ENCODE results near the gene SLC7A7. TPM values are rescaled to one million over a fixed set of nuclear protein-coding genes. Genes with fewer than 3 reads are reported as not detected.
"Not testable (repeated sequence)": the region's sequence is repeated elsewhere in the genome, so short reads cannot be mapped to it uniquely, and the experiment has no call there.

The SLC7A7 gene
- total and polyA plus RNA-seq, 5 donors = 3.1 to 13.6 (median 7.5) TPM

DNA sequence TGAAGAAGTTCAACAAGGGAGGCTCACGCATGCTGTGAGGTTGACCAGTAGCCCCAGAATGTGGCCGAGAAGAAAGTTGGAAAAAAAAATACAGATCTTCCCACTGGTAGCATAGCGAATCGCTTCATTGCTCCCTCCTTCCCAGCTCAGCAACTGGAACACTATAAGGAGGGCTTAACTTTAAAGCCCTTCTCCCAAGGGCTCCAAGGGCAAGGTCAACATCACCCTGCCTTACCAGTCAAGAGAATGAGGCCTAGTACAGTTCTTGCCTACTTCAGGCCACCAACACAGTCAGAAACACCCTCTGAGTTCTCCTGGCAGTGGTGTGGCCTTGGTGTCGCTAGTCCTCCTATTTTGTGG, 34.3 kb downstream of the SLC7A7 start:
- ATAC-seq = no peak
- WGBS = 88% methylated on average over 5 of the region's 5 CpGs
- H3K9me3 ChIP-seq (ENCODE audit: control insufficient read depth, low read length) = no peaks in the 10 kb centered on the region

DNA sequence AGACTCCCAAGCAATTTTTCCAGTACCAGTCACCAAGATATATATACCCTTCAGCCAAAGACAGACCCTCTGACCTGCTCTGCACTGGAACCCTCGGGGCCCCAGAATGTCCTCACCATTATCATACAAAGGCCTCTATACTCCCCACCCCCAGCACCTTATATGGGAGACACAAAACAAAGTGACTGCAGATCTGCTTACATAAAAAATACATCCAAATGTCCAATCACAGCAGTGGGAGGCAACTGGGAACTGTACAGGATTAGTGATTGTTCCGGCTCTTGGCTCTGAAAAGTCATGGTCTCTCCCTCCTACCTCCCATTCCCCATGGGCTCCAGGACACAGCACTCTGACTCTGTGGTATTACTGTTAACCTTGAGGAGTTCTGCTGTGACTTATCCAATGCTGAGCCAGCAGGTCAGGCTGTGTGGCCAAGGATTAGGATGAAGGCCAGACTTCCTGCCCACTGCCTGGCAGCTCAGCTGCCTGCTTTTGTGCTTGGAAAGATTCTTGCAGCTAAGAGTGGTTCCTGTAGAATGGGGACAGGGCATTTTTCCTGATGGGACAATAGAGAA, 35.0 kb downstream of the SLC7A7 start:
- WGBS = 62% methylated on average over 2 of the region's 2 CpGs
- Histone ChIP-seq H3K4me3 (ENCODE audit: low read length) (no peak overlapping the region), H3K27me3 (ENCODE audit: control insufficient read depth, insufficient read depth) (no peaks in the 10 kb centered on the region), H3K4me1 (ENCODE audit: control insufficient read depth, insufficient read depth, low read length) (no peaks in the 10 kb centered on the region), H3K9me3 (ENCODE audit: control insufficient read depth, low read length) (no peaks in the 10 kb centered on the region), H3K27ac (ENCODE audit: low read length) (no peak overlapping the region)
- DNase-seq (no peak), ATAC-seq (peak in 1 of 2 donors; percentile 33)
- intact Hi-C loops (cut with DNase I) = no loop called here

More for the DNA sequence above, 34.3 kb downstream of the SLC7A7 start:
- intact Hi-C loops (cut with DNase I) = no loop called here
- Histone ChIP-seq H3K4me3 (ENCODE audit: low read length) (no peak overlapping the region), H3K27me3 (ENCODE audit: control insufficient read depth, insufficient read depth) (no peaks in the 10 kb centered on the region), H3K4me1 (ENCODE audit: control insufficient read depth, insufficient read depth, low read length) (no peaks in the 10 kb centered on the region), H3K27ac (ENCODE audit: low read length) (no peak overlapping the region)
- DNase-seq = no peak

DNA sequence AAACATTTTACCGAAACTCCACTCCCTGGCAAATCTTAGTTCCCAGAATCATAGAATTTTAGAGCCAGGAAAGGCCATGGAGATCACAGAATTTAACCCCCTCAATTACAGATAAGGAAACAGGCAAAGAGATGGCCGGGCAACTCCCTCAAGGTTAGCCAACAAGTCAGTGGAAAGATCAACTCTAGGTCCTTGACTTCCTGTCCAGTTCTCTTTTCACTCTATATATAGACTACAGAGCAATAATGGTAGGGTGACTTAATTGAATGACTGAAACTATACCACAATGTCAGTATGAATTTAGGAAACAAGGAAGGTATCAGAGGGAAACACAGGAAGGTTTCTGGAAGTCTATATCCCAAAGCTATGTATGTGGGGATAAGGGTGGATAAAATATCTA, 37.2 kb downstream of the SLC7A7 start:
- ATAC-seq = peak in 1 of 2 donors; percentile 37
- Histone ChIP-seq H3K9me3 (ENCODE audit: control insufficient read depth, low read length) (no peaks in the 10 kb centered on the region), H3K4me3 (ENCODE audit: low read length) (no peak overlapping the region), H3K4me1 (ENCODE audit: control insufficient read depth, insufficient read depth, low read length) (no peaks in the 10 kb centered on the region), H3K27ac (ENCODE audit: low read length) (no peak overlapping the region), H3K27me3 (ENCODE audit: control insufficient read depth, insufficient read depth) (no peaks in the 10 kb centered on the region)
- intact Hi-C loops (cut with DNase I) = no loop called here
- WGBS = 71% methylated on average over 2 of the region's 2 CpGs
- DNase-seq = no peak

DNA sequence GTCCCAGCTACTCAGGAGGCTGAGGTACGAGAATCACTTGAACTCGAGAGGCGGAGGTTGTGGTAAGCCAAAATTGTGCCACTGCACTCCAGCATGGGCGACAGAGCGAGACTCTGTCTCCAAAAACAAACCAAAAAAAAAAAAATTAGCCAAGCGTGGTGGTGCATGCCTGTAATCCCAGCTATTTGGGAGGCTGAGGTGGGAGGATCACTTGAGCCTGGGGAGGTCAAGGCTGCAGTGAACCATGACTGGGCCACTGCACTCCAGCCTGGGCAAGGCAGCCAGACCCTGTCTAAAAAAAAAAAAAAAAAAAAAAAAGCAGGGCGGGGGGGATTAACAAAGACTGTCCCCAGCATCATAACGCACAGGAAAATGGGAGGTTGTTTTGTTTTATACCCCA, 38.4 kb downstream of the SLC7A7 start:
- 96% methylated on average over 8 of the region's 8 CpGs for WGBS
- H3K27ac ChIP-seq (ENCODE audit: low read length); H3K4me3 ChIP-seq (ENCODE audit: low read length); ATAC-seq; intact Hi-C loops (cut with DNase I); H3K4me1 ChIP-seq (ENCODE audit: control insufficient read depth, insufficient read depth, low read length); H3K27me3 ChIP-seq (ENCODE audit: control insufficient read depth, insufficient read depth); H3K9me3 ChIP-seq (ENCODE audit: control insufficient read depth, low read length); DNase-seq: not testable (repeated sequence)

DNA sequence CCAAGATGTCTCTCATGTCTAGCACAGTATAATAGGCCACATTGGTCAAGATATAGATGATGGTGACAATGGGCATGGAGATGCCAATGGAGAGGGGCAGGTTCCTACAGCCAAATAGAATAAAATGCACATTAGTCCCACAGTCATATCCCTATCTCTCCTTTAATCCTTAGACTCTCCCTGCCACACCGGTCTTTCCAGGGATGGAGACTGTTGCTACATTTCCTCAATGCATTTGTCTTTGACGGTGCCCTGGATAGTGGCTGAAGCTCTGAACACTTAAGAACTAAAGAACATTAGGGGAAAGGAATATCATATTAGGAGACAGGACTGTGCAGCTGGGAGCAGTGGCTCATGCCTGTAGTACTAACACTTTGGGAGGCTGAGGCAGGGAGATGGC, 39.0 kb downstream of the SLC7A7 start:
- H3K27me3 ChIP-seq (ENCODE audit: control insufficient read depth, insufficient read depth) = no peaks in the 10 kb centered on the region
- H3K27ac ChIP-seq (ENCODE audit: low read length) = no peak overlapping the region
- no peaks in the 10 kb centered on the region for H3K9me3 ChIP-seq (ENCODE audit: control insufficient read depth, low read length)
- H3K4me1 ChIP-seq (ENCODE audit: control insufficient read depth, insufficient read depth, low read length) = no peaks in the 10 kb centered on the region
- no peak for ATAC-seq
- WGBS = 94% methylated on average over 2 of the region's 2 CpGs
- no peak for DNase-seq
- intact Hi-C loops (cut with DNase I) = no loop called here
- H3K4me3 ChIP-seq (ENCODE audit: low read length) = no peak overlapping the region

DNA sequence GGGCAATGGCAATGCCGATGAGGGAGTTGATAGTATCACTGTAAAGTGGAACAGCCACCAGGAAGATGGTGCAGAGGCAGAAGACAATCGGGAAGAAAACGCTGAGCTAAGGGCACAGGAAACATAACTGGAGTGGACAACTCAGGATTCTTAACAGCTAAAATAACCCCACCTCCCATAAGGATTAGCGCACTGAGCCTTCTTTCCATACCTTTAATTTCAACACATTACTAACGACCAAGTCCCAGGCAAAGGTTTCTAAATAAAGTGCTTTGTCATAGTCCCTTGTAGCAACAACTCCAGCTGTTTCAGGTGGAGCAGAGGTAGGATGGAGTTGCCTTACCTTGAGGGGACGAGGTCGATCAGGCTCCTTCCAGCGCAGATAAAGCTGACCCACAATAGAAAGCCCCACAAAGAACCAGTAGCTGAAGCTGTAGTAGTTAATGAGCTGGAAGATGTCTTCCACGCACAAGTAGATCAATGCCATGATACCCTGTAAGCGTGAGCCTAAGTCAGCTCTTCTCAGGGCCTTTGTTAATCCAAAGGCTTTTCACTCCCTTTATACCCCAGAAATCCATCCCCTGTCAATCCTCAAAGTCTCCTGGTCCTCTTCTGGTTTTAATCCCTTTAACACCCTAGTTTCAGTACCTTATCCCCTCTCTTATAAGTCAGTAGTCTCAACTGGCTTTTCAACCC, 41.1 kb downstream of the SLC7A7 start:
- DNase-seq (no peak), ATAC-seq (no peak)
- intact Hi-C loops (cut with DNase I) = no loop called here

DNA sequence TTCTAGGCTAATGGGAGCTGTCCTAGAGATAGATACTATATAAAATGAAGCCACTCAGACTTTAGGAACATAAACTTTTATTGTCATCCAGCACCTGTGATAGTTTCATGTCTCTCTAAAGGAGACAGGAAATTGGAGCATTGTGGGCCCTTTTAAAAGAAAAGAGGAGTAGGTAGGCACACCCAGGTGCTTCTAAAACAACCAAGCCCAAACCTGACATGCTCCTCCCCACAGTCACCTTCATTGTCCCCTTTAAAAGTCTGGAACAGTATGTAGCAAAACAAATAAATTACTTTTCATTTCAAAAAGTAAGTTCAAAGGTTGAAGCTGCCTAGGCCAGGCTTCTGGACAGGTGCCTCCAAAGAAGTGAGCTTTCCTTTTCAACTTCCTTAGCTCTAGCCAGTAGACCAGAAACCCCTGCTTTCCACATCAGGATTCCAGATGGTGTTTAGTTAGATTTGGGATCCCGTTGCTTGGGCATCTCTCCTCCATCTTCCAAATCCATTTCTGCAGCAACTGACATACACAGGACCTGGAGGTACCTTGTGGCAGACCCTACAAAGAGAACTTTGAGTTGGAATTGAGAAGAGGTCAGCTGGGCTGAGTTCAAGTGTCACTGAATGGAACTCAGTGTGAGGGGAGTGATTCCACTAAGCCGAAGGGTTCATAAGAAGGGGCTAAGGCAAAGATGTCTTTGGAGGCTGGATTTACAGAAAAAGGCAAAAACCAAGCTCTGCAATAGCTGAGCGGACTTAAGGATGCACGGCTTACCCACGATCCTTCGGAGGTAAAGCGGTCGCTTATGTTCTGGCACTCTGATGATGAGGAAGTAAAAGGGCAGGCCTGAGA, 41.8 kb downstream of the SLC7A7 start:
- Histone ChIP-seq H3K27ac (ENCODE audit: low read length) (no peak overlapping the region), H3K27me3 (ENCODE audit: control insufficient read depth, insufficient read depth) (no peaks in the 10 kb centered on the region), H3K4me3 (ENCODE audit: low read length) (no peak overlapping the region), H3K4me1 (ENCODE audit: control insufficient read depth, insufficient read depth, low read length) (no peaks in the 10 kb centered on the region), H3K9me3 (ENCODE audit: control insufficient read depth, low read length) (no peaks in the 10 kb centered on the region)
- no peak for DNase-seq
- WGBS = 91% methylated on average over 8 of the region's 8 CpGs
- ATAC-seq = no peak
- intact Hi-C loops (cut with DNase I) = no loop called here

More for the DNA sequence above, 41.1 kb downstream of the SLC7A7 start:
- Histone ChIP-seq H3K4me1 (ENCODE audit: control insufficient read depth, insufficient read depth, low read length) (no peaks in the 10 kb centered on the region), H3K27me3 (ENCODE audit: control insufficient read depth, insufficient read depth) (no peaks in the 10 kb centered on the region), H3K4me3 (ENCODE audit: low read length) (no peak overlapping the region), H3K27ac (ENCODE audit: low read length) (no peak overlapping the region), H3K9me3 (ENCODE audit: control insufficient read depth, low read length) (no peaks in the 10 kb centered on the region)
- 88% methylated on average over 10 of the region's 10 CpGs for WGBS

DNA sequence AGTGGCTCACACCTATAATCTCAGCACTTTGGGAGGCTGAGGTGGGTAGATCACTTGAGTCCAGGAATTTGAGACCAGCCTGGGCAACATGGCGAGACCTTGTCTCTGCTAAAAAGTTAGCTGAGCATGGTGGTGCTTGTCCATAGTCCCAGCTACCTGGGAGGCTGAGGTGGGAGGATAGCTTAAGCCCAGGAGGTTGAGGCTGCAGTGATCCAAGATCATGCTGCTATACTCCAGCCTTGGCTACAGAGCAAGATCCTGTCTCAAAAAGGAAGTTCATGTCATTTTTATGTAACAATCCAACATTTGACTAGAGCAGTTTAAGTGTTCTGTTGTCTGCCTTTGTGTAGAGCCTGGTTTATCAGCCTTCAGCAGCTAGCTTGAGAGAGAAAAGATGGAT, 42.5 kb downstream of the SLC7A7 start:
- H3K27ac ChIP-seq (ENCODE audit: low read length) = no peak overlapping the region
- H3K27me3 ChIP-seq (ENCODE audit: control insufficient read depth, insufficient read depth) = no peaks in the 10 kb centered on the region
- H3K9me3 ChIP-seq (ENCODE audit: control insufficient read depth, low read length) = no peaks in the 10 kb centered on the region
- DNase-seq = no peak
- WGBS = 96% methylated on average over 1 of the region's 1 CpG
- intact Hi-C loops (cut with DNase I) = no loop called here
- no peaks in the 10 kb centered on the region for H3K4me1 ChIP-seq (ENCODE audit: control insufficient read depth, insufficient read depth, low read length)
- ATAC-seq = no peak
- no peak overlapping the region for H3K4me3 ChIP-seq (ENCODE audit: low read length)

DNA sequence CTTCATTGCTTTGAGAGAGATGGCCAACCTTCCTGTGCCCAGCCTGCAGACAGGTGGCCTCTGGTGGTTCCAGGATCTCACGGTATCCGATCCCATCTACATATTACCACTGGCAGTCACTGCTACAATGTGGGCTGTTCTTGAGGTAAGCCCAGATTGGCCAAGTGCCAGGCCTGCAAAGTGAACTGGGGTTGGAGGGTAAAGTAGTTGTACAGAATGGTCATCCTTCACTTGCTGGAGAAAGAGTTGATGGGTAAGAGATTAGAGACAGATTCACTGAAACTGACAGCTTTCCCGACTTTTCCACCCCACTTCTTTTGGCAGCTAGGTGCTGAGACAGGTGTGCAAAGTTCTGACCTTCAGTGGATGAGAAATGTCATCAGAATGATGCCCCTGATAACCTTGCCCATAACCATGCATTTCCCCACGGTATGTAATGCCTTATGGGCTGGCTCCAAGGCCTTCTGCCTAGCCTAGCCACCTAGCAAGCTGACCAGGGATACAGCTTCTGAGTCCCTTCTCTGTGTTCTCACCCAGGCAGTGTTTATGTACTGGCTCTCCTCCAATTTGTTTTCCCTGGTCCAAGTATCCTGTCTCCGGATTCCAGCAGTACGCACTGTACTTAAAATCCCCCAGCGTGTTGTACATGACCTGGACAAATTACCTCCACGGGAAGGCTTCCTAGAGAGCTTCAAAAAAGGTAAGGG, 44.6 kb downstream of the SLC7A7 start:
- H3K4me1 ChIP-seq (ENCODE audit: control insufficient read depth, insufficient read depth, low read length) = no peaks in the 10 kb centered on the region
- DNase-seq (no peak), ATAC-seq (no peak)
- H3K27ac ChIP-seq (ENCODE audit: low read length) = no peak overlapping the region
- 91% methylated on average over 8 of the region's 8 CpGs for WGBS
- intact Hi-C loops (cut with DNase I) = no loop called here
- H3K27me3 ChIP-seq (ENCODE audit: control insufficient read depth, insufficient read depth) = no peaks in the 10 kb centered on the region
- no peaks in the 10 kb centered on the region for H3K9me3 ChIP-seq (ENCODE audit: control insufficient read depth, low read length)
- no peak overlapping the region for H3K4me3 ChIP-seq (ENCODE audit: low read length)

DNA sequence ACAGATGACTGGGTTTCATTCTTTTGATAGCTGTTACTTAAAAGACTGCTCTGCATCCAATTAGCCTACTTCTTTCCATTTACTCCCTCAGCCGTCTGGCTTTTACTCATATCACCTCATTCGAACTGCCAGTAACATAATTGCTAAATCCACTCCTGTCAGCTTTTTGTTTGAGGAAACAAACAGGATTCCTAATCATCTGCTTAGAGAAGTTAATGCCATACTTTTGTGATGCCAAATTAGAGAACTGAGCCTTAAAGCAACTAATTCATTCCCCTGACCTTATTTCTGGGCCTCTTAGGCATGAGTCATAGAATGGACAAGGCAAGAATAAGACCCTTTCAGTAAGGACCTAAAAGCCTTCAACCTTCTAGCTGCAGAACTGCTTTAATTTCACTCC, 45.9 kb downstream of the SLC7A7 start:
- DNase-seq = no peak
- H3K4me1 ChIP-seq (ENCODE audit: control insufficient read depth, insufficient read depth, low read length) = no peaks in the 10 kb centered on the region
- no peaks in the 10 kb centered on the region for H3K9me3 ChIP-seq (ENCODE audit: control insufficient read depth, low read length)
- ATAC-seq = no peak
- intact Hi-C loops (cut with DNase I) = no loop called here
- H3K27me3 ChIP-seq (ENCODE audit: control insufficient read depth, insufficient read depth) = no peaks in the 10 kb centered on the region
- 80% methylated on average over 2 of the region's 2 CpGs for WGBS
- H3K27ac ChIP-seq (ENCODE audit: low read length) = no peak overlapping the region
- H3K4me3 ChIP-seq (ENCODE audit: low read length) = no peak overlapping the region

DNA sequence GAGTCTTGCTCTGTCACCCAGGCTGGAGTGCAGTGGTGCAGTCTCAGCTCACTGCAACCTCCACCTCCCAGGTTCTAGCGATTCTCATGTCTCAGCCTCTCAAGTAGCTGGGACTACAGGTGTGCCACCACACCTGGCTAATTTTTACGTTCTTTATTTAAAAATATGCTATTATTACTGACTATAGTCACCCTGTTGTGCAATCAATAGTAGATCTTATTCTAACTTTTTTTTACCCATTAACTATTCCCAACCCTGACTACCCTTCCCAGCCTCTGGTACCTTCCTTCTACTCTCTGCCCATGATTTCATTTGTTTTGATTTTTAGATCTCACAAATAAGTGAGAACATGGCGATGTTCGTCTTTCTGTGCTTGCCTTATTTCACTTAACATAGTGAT, 46.3 kb downstream of the SLC7A7 start:
- Histone ChIP-seq H3K27me3 (ENCODE audit: control insufficient read depth, insufficient read depth) (no peaks in the 10 kb centered on the region), H3K27ac (ENCODE audit: low read length) (no peak overlapping the region), H3K4me3 (ENCODE audit: low read length) (no peak overlapping the region), H3K9me3 (ENCODE audit: control insufficient read depth, low read length) (no peaks in the 10 kb centered on the region), H3K4me1 (ENCODE audit: control insufficient read depth, insufficient read depth, low read length) (no peaks in the 10 kb centered on the region)
- 95% methylated on average over 4 of the region's 4 CpGs for WGBS
- ATAC-seq (no peak), DNase-seq (no peak)
- intact Hi-C loops (cut with DNase I) = no loop called here
